Nephron (organoid): ENCODE measurements around the gene UPK2.
A peak's percentile ranks its signal among the peaks of the same experiment; 100 is the strongest.

Experiments used
- H3K27ac Mint-ChIP-seq, 3 experiments: 2 replicates each; pipeline ENCODE4 v1.8.0; 2020; ENCODE audit warnings: mixed read lengths in 3 of 3, mild to moderate bottlenecking in 2 of 3, moderate library complexity in 1 of 3
- H3K27me3 Mint-ChIP-seq: 2 replicates; pipeline ENCODE4 v1.8.0; 2021; ENCODE audit warnings: low read depth, mild to moderate bottlenecking, moderate library complexity, mixed read lengths
- H3K36me3 Mint-ChIP-seq: 2 replicates; pipeline ENCODE4 v1.8.0; 2020; ENCODE audit warnings: low read depth, mixed read lengths
- H3K4me1 Mint-ChIP-seq: 2 replicates; pipeline ENCODE4 v1.8.0; 2020; ENCODE audit warnings: mixed read lengths
- H3K4me3 Mint-ChIP-seq, 3 experiments: 2 replicates each; pipeline ENCODE4 v1.8.0; 2020; ENCODE audit warnings: mild to moderate bottlenecking in 3 of 3, mixed read lengths in 3 of 3, moderate library complexity in 2 of 3
- H3K9me3 Mint-ChIP-seq: 2 replicates; pipeline ENCODE4 v1.8.0; 2020; ENCODE audit warnings: mixed read lengths
- TF ChIP-seq, protein P1 (sequence below), 3 experiments: fragments of 200-600 bp; sonication (generic); IDR thresholded peaks; one replicate each; pipeline ENCODE4 v1.5.0; 2021; ENCODE audit warnings: antibody characterized with exemption in 3 of 3; ENCODE audit not compliant: unreplicated experiment in 3 of 3

UPK2 gene

DNA sequence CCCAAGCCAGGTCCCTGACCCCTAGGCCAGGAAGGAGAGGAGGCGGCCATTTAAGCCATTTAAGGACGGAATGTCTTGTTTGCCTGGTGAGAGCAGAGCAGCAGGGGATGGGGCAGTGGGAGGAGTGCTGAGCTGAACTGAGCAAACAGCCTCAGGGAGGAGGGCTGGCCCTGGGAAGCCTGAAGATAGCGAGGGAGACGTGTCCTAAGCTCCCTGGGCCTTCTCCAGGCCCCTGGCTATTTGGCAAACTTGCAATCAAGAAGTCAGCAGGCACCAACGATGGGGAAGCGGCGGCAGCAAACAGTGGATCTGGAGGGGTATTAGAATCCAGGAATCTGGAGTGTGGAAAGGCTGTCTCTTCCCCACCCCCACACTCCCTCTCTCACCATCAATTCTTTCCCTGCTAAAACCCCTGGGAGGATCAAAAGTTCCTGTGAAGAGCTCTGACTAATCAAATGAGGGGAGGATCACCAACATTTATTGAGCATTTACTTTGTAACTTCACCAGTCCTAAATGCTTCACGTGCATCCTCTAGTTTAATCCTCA, 39.2 kb upstream of the UPK2 start:
- Mint-ChIP-seq H3K27me3 (no peaks in the 10 kb centered on the region), H3K27ac (peak overlapping the region; percentile 84 to 100 (median 93)), H3K4me3 (peak overlapping the region; percentile 74 to 87 (median 75)), H3K4me1 (peaks cover 89% of the 10 kb centered on the region), H3K36me3 (no peaks in the 10 kb centered on the region), H3K9me3 (no peaks in the 10 kb centered on the region)
- TF ChIP-seq, protein P1, sequence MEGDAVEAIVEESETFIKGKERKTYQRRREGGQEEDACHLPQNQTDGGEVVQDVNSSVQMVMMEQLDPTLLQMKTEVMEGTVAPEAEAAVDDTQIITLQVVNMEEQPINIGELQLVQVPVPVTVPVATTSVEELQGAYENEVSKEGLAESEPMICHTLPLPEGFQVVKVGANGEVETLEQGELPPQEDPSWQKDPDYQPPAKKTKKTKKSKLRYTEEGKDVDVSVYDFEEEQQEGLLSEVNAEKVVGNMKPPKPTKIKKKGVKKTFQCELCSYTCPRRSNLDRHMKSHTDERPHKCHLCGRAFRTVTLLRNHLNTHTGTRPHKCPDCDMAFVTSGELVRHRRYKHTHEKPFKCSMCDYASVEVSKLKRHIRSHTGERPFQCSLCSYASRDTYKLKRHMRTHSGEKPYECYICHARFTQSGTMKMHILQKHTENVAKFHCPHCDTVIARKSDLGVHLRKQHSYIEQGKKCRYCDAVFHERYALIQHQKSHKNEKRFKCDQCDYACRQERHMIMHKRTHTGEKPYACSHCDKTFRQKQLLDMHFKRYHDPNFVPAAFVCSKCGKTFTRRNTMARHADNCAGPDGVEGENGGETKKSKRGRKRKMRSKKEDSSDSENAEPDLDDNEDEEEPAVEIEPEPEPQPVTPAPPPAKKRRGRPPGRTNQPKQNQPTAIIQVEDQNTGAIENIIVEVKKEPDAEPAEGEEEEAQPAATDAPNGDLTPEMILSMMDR (IDR thresholded peaks at IDR 0.05; ENCODE audit: unreplicated experiment in 3 of 3): no peak

DNA sequence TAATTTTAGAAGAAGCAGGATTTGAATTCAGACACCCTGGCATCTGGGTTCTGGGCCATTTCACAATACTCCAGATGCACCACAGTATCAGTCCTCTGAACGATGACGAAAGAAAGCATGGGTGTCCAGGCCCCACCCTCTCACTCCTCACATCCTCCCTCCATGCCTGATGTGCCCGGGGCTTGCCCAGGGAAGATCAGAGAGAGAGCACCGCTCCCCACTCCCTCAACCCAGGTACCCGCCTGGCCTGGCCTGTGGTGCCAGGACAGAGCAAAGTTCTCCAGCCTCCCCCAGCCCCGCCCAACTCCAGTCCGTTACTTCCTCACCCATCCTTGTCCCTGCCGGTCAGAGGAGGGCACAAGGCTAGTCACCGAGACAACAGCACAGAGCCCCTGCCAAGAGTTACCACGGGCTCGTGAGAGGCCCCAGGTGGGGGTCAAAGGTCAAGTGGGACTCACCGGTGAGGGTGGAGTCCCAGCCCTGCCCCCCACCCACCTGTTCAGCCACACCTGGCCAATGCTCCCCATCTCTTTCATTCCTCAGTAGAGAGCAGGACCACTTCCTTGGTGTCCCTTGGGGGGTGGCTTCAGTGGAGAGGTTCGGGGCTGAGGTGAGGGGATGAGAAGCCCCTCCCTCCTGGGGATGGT, 38.5 kb upstream of the UPK2 start:
- Mint-ChIP-seq H3K27me3 (no peaks in the 10 kb centered on the region), H3K9me3 (no peaks in the 10 kb centered on the region), H3K4me1 (peaks cover 82% of the 10 kb centered on the region), H3K4me3 (peak overlapping the region; percentile 74 to 87 (median 84)), H3K27ac (peak overlapping the region; percentile 84 to 100 (median 93)), H3K36me3 (no peaks in the 10 kb centered on the region)
- TF ChIP-seq, protein P1 (IDR thresholded peaks at IDR 0.05; ENCODE audit: unreplicated experiment in 3 of 3): no peak

DNA sequence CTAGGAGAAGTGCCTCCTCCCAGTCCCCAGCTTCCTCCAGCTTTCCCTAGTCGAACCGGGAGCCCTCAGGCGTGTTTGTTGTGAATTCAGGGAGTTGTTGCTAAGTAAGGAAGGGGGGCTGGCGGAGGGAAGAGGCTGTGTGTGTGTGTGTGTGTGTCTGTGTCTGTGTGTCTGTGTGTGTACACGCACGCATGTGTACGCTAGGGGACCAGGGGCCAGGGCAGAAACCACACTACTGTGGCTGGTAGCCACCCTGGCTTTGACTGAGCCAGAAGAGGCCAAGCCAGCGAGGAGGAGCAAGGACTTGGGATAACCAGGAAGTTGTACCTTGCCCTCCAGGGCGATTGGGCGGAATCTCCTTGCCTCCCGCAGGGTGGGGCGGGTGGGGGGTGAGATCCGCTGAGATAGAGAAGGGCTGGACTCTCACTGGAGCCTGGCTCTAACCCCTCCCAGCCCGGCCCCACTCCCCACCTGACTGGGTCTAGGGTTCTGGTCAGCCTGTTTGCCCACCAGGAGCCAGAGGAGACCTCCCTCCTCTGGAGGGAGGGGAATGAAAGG, 37.9 kb upstream of the UPK2 start:
- Mint-ChIP-seq H3K27me3 (no peaks in the 10 kb centered on the region), H3K4me1 (peaks cover 81% of the 10 kb centered on the region), H3K27ac (peak overlapping the region; percentile 84 to 100 (median 93)), H3K4me3 (peak overlapping the region; percentile 74 to 87 (median 84)), H3K9me3 (no peaks in the 10 kb centered on the region), H3K36me3 (no peaks in the 10 kb centered on the region)
- TF ChIP-seq, protein P1 (IDR thresholded peaks at IDR 0.05; ENCODE audit: unreplicated experiment in 3 of 3): no peak

DNA sequence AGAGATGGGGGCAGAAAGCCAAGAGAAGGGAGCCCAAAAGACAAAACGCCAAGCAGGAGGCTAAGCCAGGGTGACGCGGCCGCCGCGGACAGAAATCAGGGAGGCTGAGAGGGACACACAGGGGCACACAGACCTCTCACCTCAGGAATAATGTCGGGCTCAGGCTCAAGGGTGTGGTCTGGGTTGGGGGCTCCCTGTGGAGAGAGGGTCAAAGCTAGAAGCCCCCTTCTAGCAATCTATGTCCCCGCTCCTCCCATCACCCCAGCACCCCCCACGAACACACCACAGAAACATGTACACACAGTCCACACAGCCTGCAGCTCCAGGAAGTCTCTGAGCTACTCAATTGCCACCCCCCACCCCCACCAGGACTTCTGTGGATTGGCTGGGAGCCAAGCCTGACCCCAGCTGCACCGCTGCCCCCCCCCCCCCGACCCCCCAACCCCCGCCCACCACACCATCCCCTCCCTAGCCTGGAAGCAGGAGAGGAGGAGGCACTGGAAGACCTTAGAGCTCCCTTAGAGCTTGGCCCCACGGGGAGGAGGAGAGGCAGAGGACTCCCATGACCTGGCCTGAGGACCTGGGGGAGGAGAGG, 37.3 kb upstream of the UPK2 start:
- H3K4me3 Mint-ChIP-seq: peak overlapping the region; percentile 74 to 87 (median 84)
- no peaks in the 10 kb centered on the region for H3K9me3 Mint-ChIP-seq
- peaks cover 85% of the 10 kb centered on the region for H3K4me1 Mint-ChIP-seq
- peak overlapping the region; percentile 84 to 100 (median 93) for H3K27ac Mint-ChIP-seq
- H3K36me3 Mint-ChIP-seq: no peaks in the 10 kb centered on the region
- no peaks in the 10 kb centered on the region for H3K27me3 Mint-ChIP-seq
- TF ChIP-seq, protein P1 (IDR thresholded peaks at IDR 0.05; ENCODE audit: unreplicated experiment in 3 of 3): no peak

DNA sequence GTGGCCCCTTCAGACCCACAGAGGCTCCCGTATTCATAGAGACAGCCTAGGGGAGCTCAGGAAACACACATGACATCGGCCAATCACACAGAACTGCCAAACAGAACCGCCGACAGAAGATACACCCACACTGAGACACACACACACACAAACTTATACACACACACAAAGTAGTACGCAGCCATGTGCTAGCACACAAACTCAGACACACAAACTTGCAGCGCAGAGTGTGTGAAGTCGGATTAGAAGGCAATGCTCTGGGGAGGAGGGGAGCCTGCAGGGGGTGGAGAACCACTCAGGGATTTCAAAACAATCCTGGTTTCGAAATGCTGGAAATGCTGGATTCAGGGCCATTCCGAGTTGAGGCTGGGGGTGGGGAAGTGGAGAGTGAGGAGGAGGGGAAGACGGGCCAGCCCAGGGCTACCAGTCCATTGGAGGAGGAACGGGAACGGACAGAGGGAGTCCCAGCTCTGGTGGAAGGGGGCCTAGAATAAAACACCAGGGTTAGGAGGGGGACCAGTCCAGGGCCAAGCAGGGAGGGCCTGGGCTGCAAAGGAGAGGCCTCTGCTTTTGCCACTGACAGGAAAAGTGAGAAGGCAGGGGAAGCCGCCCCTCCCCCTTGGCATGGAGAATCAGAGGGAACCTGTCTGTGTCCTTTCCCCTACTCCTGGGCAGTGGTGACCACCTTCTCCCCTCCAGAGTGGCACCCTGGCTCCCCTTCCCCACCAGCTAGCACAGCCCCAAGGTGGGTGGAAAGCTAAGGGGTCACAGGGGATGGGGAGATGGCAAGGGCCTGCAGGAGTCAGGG, 34.8 kb upstream of the UPK2 start:
- peak overlapping the region; percentile 84 to 100 (median 93) for H3K27ac Mint-ChIP-seq
- no peaks in the 10 kb centered on the region for H3K36me3 Mint-ChIP-seq
- TF ChIP-seq, protein P1 (IDR thresholded peaks at IDR 0.05; ENCODE audit: unreplicated experiment in 3 of 3): no peak
- H3K27me3 Mint-ChIP-seq: peaks cover 3% of the 10 kb centered on the region
- peak overlapping the region; percentile 74 to 85 (median 77) for H3K4me3 Mint-ChIP-seq
- peaks cover 71% of the 10 kb centered on the region for H3K4me1 Mint-ChIP-seq
- H3K9me3 Mint-ChIP-seq: no peaks in the 10 kb centered on the region
